Measurements from ENCODE around the gene GNG13.

- TF ChIP-seq, protein P1, sequence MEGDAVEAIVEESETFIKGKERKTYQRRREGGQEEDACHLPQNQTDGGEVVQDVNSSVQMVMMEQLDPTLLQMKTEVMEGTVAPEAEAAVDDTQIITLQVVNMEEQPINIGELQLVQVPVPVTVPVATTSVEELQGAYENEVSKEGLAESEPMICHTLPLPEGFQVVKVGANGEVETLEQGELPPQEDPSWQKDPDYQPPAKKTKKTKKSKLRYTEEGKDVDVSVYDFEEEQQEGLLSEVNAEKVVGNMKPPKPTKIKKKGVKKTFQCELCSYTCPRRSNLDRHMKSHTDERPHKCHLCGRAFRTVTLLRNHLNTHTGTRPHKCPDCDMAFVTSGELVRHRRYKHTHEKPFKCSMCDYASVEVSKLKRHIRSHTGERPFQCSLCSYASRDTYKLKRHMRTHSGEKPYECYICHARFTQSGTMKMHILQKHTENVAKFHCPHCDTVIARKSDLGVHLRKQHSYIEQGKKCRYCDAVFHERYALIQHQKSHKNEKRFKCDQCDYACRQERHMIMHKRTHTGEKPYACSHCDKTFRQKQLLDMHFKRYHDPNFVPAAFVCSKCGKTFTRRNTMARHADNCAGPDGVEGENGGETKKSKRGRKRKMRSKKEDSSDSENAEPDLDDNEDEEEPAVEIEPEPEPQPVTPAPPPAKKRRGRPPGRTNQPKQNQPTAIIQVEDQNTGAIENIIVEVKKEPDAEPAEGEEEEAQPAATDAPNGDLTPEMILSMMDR (conservative IDR thresholded peaks at IDR 0.05; ENCODE audit: low read depth, low read length), result no peak
- no peak for TF ChIP-seq EZH2 (IDR thresholded peaks at IDR 0.05; ENCODE audit: borderline replicate concordance, low read depth, low read length, poor library complexity, severe bottlenecking)
These were observed 37.0 kb downstream of the GNG13 start for GRCh38 chr16:763369-764183.
